Measurements from ENCODE around the gene SPO11. TPM values are rescaled to one million over a fixed set of nuclear protein-coding genes. Genes with fewer than 3 reads are reported as not detected.

SPO11 gene
- total RNA-seq, 5 donors from 2014 or later (not counting 1 experiment from before 2014, with no cell fraction given), result not detected

- POLR2A ChIA-PET, result no interaction called here
- Mint-ChIP-seq H3K4me1 (peaks cover 22 to 28% (median 25%) of the 10 kb centered on the region in 3 donors), H3K9me3 (no peaks in the 10 kb centered on the region), H3K27me3 (no peaks in the 10 kb centered on the region), H3K27ac (peak overlapping the region in 1 of 2 donors; percentile 61), H3K36me3 (peaks cover 66% of the 10 kb centered on the region), H3K4me3 (no peak overlapping the region)
- CTCF ChIA-PET, result interaction anchor here in 1 of 2 donors (0.5 to 0.6 kb wide), 2 partner anchors 626 to 870 kb away, joined by 3 read pairs; no protein-coding TSS in a partner anchor
- ATAC-seq (replicated peaks in 1 of 4), result no peak
- Histone ChIP-seq H3K27ac (ENCODE audit: low read length) (no peak overlapping the region), H3K4me1 (ENCODE audit: control insufficient read depth in 1 of 2, extremely low read depth in 1 of 2, insufficient read depth in 2 of 2, low read length in 2 of 2) (peaks cover 0 to 11% of the 10 kb centered on the region in 2 experiments), H3K27me3 (replicated peaks in 1 of 2; ENCODE audit: control insufficient read depth in 2 of 2, extremely low read depth in 1 of 2, insufficient read depth in 2 of 2, low read length in 1 of 2) (no peaks in the 10 kb centered on the region), H3K36me3 (ENCODE audit: control insufficient read depth in 2 of 2, extremely low read depth in 1 of 2, insufficient read depth in 1 of 2, low read length in 1 of 2) (peaks cover 19 to 89% of the 10 kb centered on the region in 2 donors), H3K4me3 (ENCODE audit: control insufficient read depth in 1 of 2, extremely low read depth in 1 of 2, low read length in 1 of 2) (no peak overlapping the region), H3K9me3 (no peaks in the 10 kb centered on the region)
- no peak for DNase-seq
- WGBS (ENCODE audit: insufficient coverage), result 96% methylated on average over 5 of the region's 10 CpGs
Measured at GRCh38 chr20:57375652-57376230, 46.1 kb downstream of the SPO11 start.

GRCh38 chr20:57377350-57377749 is 47.7 kb downstream of the SPO11 start:
- peaks cover 53% of the 10 kb centered on the region for H3K36me3 Mint-ChIP-seq
- H3K9me3 ChIP-seq, result no peaks in the 10 kb centered on the region
- H3K9me3 Mint-ChIP-seq, result no peaks in the 10 kb centered on the region
- WGBS (ENCODE audit: insufficient coverage), result 85% methylated on average over 11 of the region's 13 CpGs
- H3K27ac ChIP-seq (ENCODE audit: low read length), result no peak overlapping the region
- H3K27ac Mint-ChIP-seq, result no peak overlapping the region
- peaks cover 29 to 36% (median 33%) of the 10 kb centered on the region in 3 donors for H3K4me1 Mint-ChIP-seq
- peaks cover 0 to 15% of the 10 kb centered on the region in 2 experiments for H3K4me1 ChIP-seq (ENCODE audit: control insufficient read depth in 1 of 2, extremely low read depth in 1 of 2, insufficient read depth in 2 of 2, low read length in 2 of 2)
- H3K36me3 ChIP-seq (ENCODE audit: control insufficient read depth in 2 of 2, extremely low read depth in 1 of 2, insufficient read depth in 1 of 2, low read length in 1 of 2), result peaks cover 16 to 79% of the 10 kb centered on the region in 2 donors
- no peak overlapping the region for H3K4me3 Mint-ChIP-seq
- no peaks in the 10 kb centered on the region for H3K27me3 ChIP-seq (replicated peaks in 1 of 2; ENCODE audit: control insufficient read depth in 2 of 2, extremely low read depth in 1 of 2, insufficient read depth in 2 of 2, low read length in 1 of 2)
- ATAC-seq (replicated peaks in 1 of 4) (no peak), DNase-seq (no peak)
- H3K27me3 Mint-ChIP-seq, result no peaks in the 10 kb centered on the region
- ChIA-PET POLR2A (no interaction called here), CTCF (interaction anchor here in 1 of 2 donors (1.1 kb wide), 1 partner anchor 122 kb away, joined by 3 read pairs; no protein-coding TSS in a partner anchor)
- H3K4me3 ChIP-seq (ENCODE audit: control insufficient read depth in 1 of 2, extremely low read depth in 1 of 2, low read length in 1 of 2), result no peak overlapping the region

GRCh38 chr20:57378107-57378506 is 48.5 kb downstream of the SPO11 start:
- Mint-ChIP-seq H3K4me3 (no peak overlapping the region), H3K27me3 (no peaks in the 10 kb centered on the region), H3K4me1 (peaks cover 35 to 41% (median 39%) of the 10 kb centered on the region in 3 donors), H3K27ac (no peak overlapping the region), H3K36me3 (peaks cover 52% of the 10 kb centered on the region), H3K9me3 (no peaks in the 10 kb centered on the region)
- ATAC-seq (replicated peaks in 1 of 4), result no peak
- CTCF ChIA-PET, result no interaction called here
- POLR2A ChIA-PET, result no interaction called here
- H3K27me3 ChIP-seq (replicated peaks in 1 of 2; ENCODE audit: control insufficient read depth in 2 of 2, extremely low read depth in 1 of 2, insufficient read depth in 2 of 2, low read length in 1 of 2), result no peaks in the 10 kb centered on the region
- peaks cover 0 to 21% of the 10 kb centered on the region in 2 experiments for H3K4me1 ChIP-seq (ENCODE audit: control insufficient read depth in 1 of 2, extremely low read depth in 1 of 2, insufficient read depth in 2 of 2, low read length in 2 of 2)
- H3K9me3 ChIP-seq, result no peaks in the 10 kb centered on the region
- WGBS (ENCODE audit: insufficient coverage), result 94% methylated on average over 11 of the region's 16 CpGs
- no peak for DNase-seq
- H3K27ac ChIP-seq (ENCODE audit: low read length), result no peak overlapping the region
- no peak overlapping the region for H3K4me3 ChIP-seq (ENCODE audit: control insufficient read depth in 1 of 2, extremely low read depth in 1 of 2, low read length in 1 of 2)
- H3K36me3 ChIP-seq (ENCODE audit: control insufficient read depth in 2 of 2, extremely low read depth in 1 of 2, insufficient read depth in 1 of 2, low read length in 1 of 2), result peaks cover 16 to 73% of the 10 kb centered on the region in 2 donors

GRCh38 chr20:57378646-57379262 is 49.2 kb downstream of the SPO11 start:
- no peak for ATAC-seq (replicated peaks in 1 of 4)
- CTCF ChIA-PET, result interaction anchor here in 1 of 2 donors (1.1 kb wide), 2 partner anchors 56 to 117 kb away, joined by 3 read pairs; no protein-coding TSS in a partner anchor
- no peaks in the 10 kb centered on the region for H3K27me3 Mint-ChIP-seq
- Histone ChIP-seq H3K9me3 (no peaks in the 10 kb centered on the region), H3K4me3 (ENCODE audit: control insufficient read depth in 1 of 2, extremely low read depth in 1 of 2, low read length in 1 of 2) (no peak overlapping the region), H3K27ac (ENCODE audit: low read length) (no peak overlapping the region), H3K4me1 (ENCODE audit: control insufficient read depth in 1 of 2, extremely low read depth in 1 of 2, insufficient read depth in 2 of 2, low read length in 2 of 2) (peaks cover 0 to 26% of the 10 kb centered on the region in 2 experiments), H3K36me3 (ENCODE audit: control insufficient read depth in 2 of 2, extremely low read depth in 1 of 2, insufficient read depth in 1 of 2, low read length in 1 of 2) (peaks cover 19 to 66% of the 10 kb centered on the region in 2 donors), H3K27me3 (replicated peaks in 1 of 2; ENCODE audit: control insufficient read depth in 2 of 2, extremely low read depth in 1 of 2, insufficient read depth in 2 of 2, low read length in 1 of 2) (no peaks in the 10 kb centered on the region)
- peaks cover 46% of the 10 kb centered on the region for H3K36me3 Mint-ChIP-seq
- no peak for DNase-seq
- POLR2A ChIA-PET, result no interaction called here
- H3K9me3 Mint-ChIP-seq, result no peaks in the 10 kb centered on the region
- no peak overlapping the region for H3K4me3 Mint-ChIP-seq
- H3K4me1 Mint-ChIP-seq, result peaks cover 29 to 39% (median 34%) of the 10 kb centered on the region in 3 donors
- peak overlapping the region in 1 of 2 donors; percentile 85 for H3K27ac Mint-ChIP-seq
- WGBS (ENCODE audit: insufficient coverage), result 76% methylated on average over 2 of the region's 4 CpGs

- Histone ChIP-seq H3K27me3 (replicated peaks in 1 of 2; ENCODE audit: control insufficient read depth in 2 of 2, extremely low read depth in 1 of 2, insufficient read depth in 2 of 2, low read length in 1 of 2) (no peaks in the 10 kb centered on the region), H3K4me3 (ENCODE audit: control insufficient read depth in 1 of 2, extremely low read depth in 1 of 2, low read length in 1 of 2) (no peak overlapping the region), H3K36me3 (ENCODE audit: control insufficient read depth in 2 of 2, extremely low read depth in 1 of 2, insufficient read depth in 1 of 2, low read length in 1 of 2) (peaks cover 23 to 64% of the 10 kb centered on the region in 2 donors), H3K27ac (ENCODE audit: low read length) (no peak overlapping the region), H3K9me3 (no peaks in the 10 kb centered on the region), H3K4me1 (ENCODE audit: control insufficient read depth in 1 of 2, extremely low read depth in 1 of 2, insufficient read depth in 2 of 2, low read length in 2 of 2) (peaks cover 0 to 28% of the 10 kb centered on the region in 2 experiments)
- Mint-ChIP-seq H3K4me1 (peaks cover 24 to 38% (median 30%) of the 10 kb centered on the region in 3 donors), H3K36me3 (peaks cover 45% of the 10 kb centered on the region), H3K27me3 (no peaks in the 10 kb centered on the region), H3K27ac (peak overlapping the region in 1 of 2 donors; percentile 85), H3K4me3 (no peak overlapping the region), H3K9me3 (no peaks in the 10 kb centered on the region)
- 100% methylated on average over 1 of the region's 5 CpGs for WGBS (ENCODE audit: insufficient coverage)
- ATAC-seq (replicated peaks in 1 of 4) (no peak), DNase-seq (no peak)
- ChIA-PET POLR2A (interaction anchor here in 1 of 2 donors (0.6 kb wide), 1 partner anchor 1897 kb away, joined by 3 read pairs; no protein-coding TSS in a partner anchor), CTCF (interaction anchor here (1.0 to 1.4 kb wide), 4 partner anchors 11 to 117 kb away, joined by 3 read pairs; no protein-coding TSS in a partner anchor)
Measured at GRCh38 chr20:57379263-57379647, 49.7 kb downstream of the SPO11 start.

GRCh38 chr20:57380081-57380750 is 50.6 kb downstream of the SPO11 start:
- CTCF ChIA-PET, result interaction anchor here (0.8 to 1.4 kb wide), 5 partner anchors 10 to 217 kb away, joined by 3 read pairs; no protein-coding TSS in a partner anchor
- ATAC-seq (replicated peaks in 1 of 4) (no peak), DNase-seq (no peak)
- Mint-ChIP-seq H3K36me3 (peaks cover 39% of the 10 kb centered on the region), H3K4me3 (no peak overlapping the region), H3K4me1 (peaks cover 16 to 30% (median 24%) of the 10 kb centered on the region in 3 donors), H3K9me3 (no peaks in the 10 kb centered on the region), H3K27me3 (no peaks in the 10 kb centered on the region), H3K27ac (peak overlapping the region in 1 of 2 donors; percentile 28)
- no peak overlapping the region for H3K4me3 ChIP-seq (ENCODE audit: control insufficient read depth in 1 of 2, extremely low read depth in 1 of 2, low read length in 1 of 2)
- POLR2A ChIA-PET, result no interaction called here
- 82% methylated on average over 8 of the region's 10 CpGs for WGBS (ENCODE audit: insufficient coverage)
- peaks cover 0 to 26% of the 10 kb centered on the region in 2 experiments for H3K4me1 ChIP-seq (ENCODE audit: control insufficient read depth in 1 of 2, extremely low read depth in 1 of 2, insufficient read depth in 2 of 2, low read length in 2 of 2)
- no peak overlapping the region for H3K27ac ChIP-seq (ENCODE audit: low read length)
- no peaks in the 10 kb centered on the region for H3K9me3 ChIP-seq
- no peaks in the 10 kb centered on the region for H3K27me3 ChIP-seq (replicated peaks in 1 of 2; ENCODE audit: control insufficient read depth in 2 of 2, extremely low read depth in 1 of 2, insufficient read depth in 2 of 2, low read length in 1 of 2)
- peaks cover 23 to 60% of the 10 kb centered on the region in 2 donors for H3K36me3 ChIP-seq (ENCODE audit: control insufficient read depth in 2 of 2, extremely low read depth in 1 of 2, insufficient read depth in 1 of 2, low read length in 1 of 2)
